Loucy (cell line): ENCODE measurements around the gene CLTA.

Experiments used
- CTCF ChIP-seq: fragments of 200-600 bp; sonication (generic); conservative IDR thresholded peaks from 2 replicates; pipeline ENCODE4 v1.5.1; 2014; ENCODE audit warnings: mild to moderate bottlenecking, antibody characterized with exemption, low read length
- EZH2phosphoT487 ChIP-seq: fragments of 200-600 bp; IDR thresholded peaks from 2 replicates; pipeline ENCODE4 v1.6.1; 2018; ENCODE audit warnings: antibody characterized with exemption, mild to moderate bottlenecking, moderate library complexity, borderline replicate concordance

GRCh38 chr9:36165826-36166167 is 24.9 kb upstream of the CLTA start:
- TF ChIP-seq CTCF (no peak), EZH2phosphoT487 (no peak)
